Adrenal gland (tissue), 5 donors: ENCODE data around the gene ATG101.

ENCODE experiments used
- POLR2A ChIP-seq, 2 donors: fragments of 450-650 bp; IDR thresholded peaks; one replicate each; pipeline ENCODE4 v1.6.1; 2017; ENCODE audit warnings: antibody characterized with exemption in 2 of 2, mild to moderate bottlenecking in 2 of 2, moderate library complexity in 1 of 2
- TF ChIP-seq, protein P1 (sequence below), 6 experiments: fragments of 450-650 bp in 4 of 6; fragments of 200-600 bp in 2 of 6; sonication (generic) in 1 of 6; IDR thresholded peaks; 1 replicate in 5 of 6; 2 replicates in 1 of 6; pipeline versions ENCODE4 v1.5.1 to v1.8.0; 2016 to 2021; ENCODE audit warnings: antibody characterized with exemption in 6 of 6, mild to moderate bottlenecking in 2 of 6, moderate library complexity in 1 of 6
- donor health status: DM: no; HTN: no; CAD: no.

DNA sequence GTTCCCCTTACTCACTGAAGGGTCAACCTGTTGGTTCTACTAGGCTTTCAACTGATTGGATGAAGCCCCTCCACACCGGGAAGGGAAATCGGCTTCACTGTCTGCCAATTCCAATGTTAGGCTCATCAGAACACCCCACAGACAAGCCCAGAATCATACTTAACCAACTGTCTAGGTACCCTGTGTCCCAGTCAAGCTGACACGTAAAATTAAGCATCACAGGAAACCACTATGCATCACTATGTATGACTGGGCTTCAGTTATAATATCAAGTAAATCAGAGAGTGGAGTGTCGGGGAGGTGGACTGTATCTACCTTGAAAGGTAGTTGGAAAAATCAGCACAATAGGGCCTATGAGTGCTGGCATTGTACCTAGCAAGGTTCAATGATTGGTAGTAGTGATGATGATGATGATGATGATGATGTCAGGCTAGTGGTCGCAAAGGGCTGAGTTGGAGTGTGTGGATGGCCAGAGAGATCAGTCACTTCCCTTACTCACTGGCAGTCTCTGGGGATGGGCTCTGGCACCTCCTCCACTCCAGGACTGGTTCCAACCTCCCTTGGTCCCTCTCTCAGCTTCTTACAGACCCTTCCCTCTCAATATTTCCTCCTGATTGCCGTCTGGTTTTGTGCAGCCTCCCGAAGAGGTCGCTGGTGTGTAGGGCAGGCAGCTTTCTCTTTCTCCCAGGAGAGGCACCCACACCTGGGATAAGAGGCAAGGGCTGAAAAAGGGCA lies 3.3 kb upstream of the ATG101 start:
- TF ChIP-seq, protein P1, sequence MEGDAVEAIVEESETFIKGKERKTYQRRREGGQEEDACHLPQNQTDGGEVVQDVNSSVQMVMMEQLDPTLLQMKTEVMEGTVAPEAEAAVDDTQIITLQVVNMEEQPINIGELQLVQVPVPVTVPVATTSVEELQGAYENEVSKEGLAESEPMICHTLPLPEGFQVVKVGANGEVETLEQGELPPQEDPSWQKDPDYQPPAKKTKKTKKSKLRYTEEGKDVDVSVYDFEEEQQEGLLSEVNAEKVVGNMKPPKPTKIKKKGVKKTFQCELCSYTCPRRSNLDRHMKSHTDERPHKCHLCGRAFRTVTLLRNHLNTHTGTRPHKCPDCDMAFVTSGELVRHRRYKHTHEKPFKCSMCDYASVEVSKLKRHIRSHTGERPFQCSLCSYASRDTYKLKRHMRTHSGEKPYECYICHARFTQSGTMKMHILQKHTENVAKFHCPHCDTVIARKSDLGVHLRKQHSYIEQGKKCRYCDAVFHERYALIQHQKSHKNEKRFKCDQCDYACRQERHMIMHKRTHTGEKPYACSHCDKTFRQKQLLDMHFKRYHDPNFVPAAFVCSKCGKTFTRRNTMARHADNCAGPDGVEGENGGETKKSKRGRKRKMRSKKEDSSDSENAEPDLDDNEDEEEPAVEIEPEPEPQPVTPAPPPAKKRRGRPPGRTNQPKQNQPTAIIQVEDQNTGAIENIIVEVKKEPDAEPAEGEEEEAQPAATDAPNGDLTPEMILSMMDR (IDR thresholded peaks at IDR 0.05): no peak
- no peak for TF ChIP-seq POLR2A (IDR thresholded peaks at IDR 0.05)
